Neural progenitor cell (in vitro differentiated cells): Measurements from ENCODE around the gene NEIL3. TPM values are rescaled to one million over a fixed set of nuclear protein-coding genes. Genes with fewer than 3 reads are reported as not detected.

Experiments used
- DNase-seq: peaks from one replicate; pipeline ENCODE4 v3.0.0-alpha.2; 2016; ENCODE audit warnings: low spot score
- H2AFZ ChIP-seq: fragments of 200-600 bp; sonication (generic); replicated peaks from 2 replicates; pipeline ENCODE4 v1.6.1; 2016; ENCODE audit warnings: antibody characterized with exemption
- H3F3A ChIP-seq: fragments of 200-600 bp; sonication (generic); 2 replicates; pipeline ENCODE4 v1.6.1; 2016; ENCODE audit warnings: antibody characterized with exemption, low read depth
- H3K27ac ChIP-seq: fragments of 200-600 bp; sonication (generic); 2 replicates; pipeline ENCODE4 v1.5.1; 2016; ENCODE audit warnings: mild to moderate bottlenecking
- H3K27me3 ChIP-seq: fragments of 200-600 bp; sonication (generic); 2 replicates; pipeline ENCODE4 v1.6.1; 2016; ENCODE audit warnings: mild to moderate bottlenecking, moderate library complexity
- H3K36me3 ChIP-seq: fragments of 200-600 bp; sonication (generic); 2 replicates; pipeline ENCODE4 v1.5.1; 2016
- H3K4me1 ChIP-seq: fragments of 200-600 bp; sonication (generic); 2 replicates; pipeline ENCODE4 v1.6.1; 2016; ENCODE audit warnings: mixed run types
- H3K4me2 ChIP-seq: fragments of 200-600 bp; sonication (generic); 2 replicates; pipeline ENCODE4 v1.6.1; 2016
- H3K4me3 ChIP-seq: fragments of 200-600 bp; sonication (generic); 2 replicates; pipeline ENCODE4 v1.5.1; 2016
- H3K79me2 ChIP-seq: fragments of 200-600 bp; sonication (generic); 2 replicates; pipeline ENCODE4 v1.6.1; 2016; ENCODE audit warnings: low read depth
- H3K9ac ChIP-seq: fragments of 200-600 bp; sonication (generic); 2 replicates; pipeline ENCODE4 v1.6.1; 2016
- H3K9me3 ChIP-seq: fragments of 200-600 bp; sonication (generic); 2 replicates; pipeline ENCODE4 v1.5.1; 2016; ENCODE audit warnings: low read depth
- H4K20me1 ChIP-seq: fragments of 200-600 bp; sonication (generic); 2 replicates; pipeline ENCODE4 v1.6.1; 2016; ENCODE audit warnings: low read depth
- H3K27ac Mint-ChIP-seq: 3 replicates; pipeline ENCODE4 v1.8.0; 2021; ENCODE audit warnings: mixed read lengths
- H3K27me3 Mint-ChIP-seq: 2 replicates; pipeline ENCODE4 v1.8.0; 2022; ENCODE audit warnings: low read depth, mild to moderate bottlenecking, inconsistent platforms, moderate library complexity, mixed read lengths; ENCODE audit not compliant: insufficient read depth
- H3K36me3 Mint-ChIP-seq: 3 replicates; pipeline ENCODE4 v1.8.0; 2021; ENCODE audit warnings: mixed read lengths
- H3K4me1 Mint-ChIP-seq: 3 replicates; pipeline ENCODE4 v1.8.0; 2021; ENCODE audit warnings: mixed read lengths
- H3K4me3 Mint-ChIP-seq: 3 replicates; pipeline ENCODE4 v1.8.0; 2021; ENCODE audit warnings: mild to moderate bottlenecking, moderate library complexity, mixed read lengths
- H3K9me3 Mint-ChIP-seq: 3 replicates; pipeline ENCODE4 v1.8.0; 2020; ENCODE audit warnings: mixed read lengths
- CTCF ChIP-seq: fragments of 200-600 bp; sonication (generic); IDR thresholded peaks from 2 replicates; pipeline ENCODE4 v1.5.1; 2017; ENCODE audit warnings: antibody characterized with exemption, mild to moderate bottlenecking
- EZH2 ChIP-seq: fragments of 200-600 bp; sonication (generic); IDR thresholded peaks from 2 replicates; pipeline ENCODE4 v1.6.1; 2017; ENCODE audit warnings: antibody characterized with exemption, mild to moderate bottlenecking, moderate library complexity
- EZH2phosphoT487 ChIP-seq: fragments of 200-600 bp; sonication (generic); IDR thresholded peaks from 2 replicates; pipeline ENCODE4 v1.6.1; 2017; ENCODE audit warnings: antibody characterized with exemption
- total RNA-seq: library from RNA; depleted of rRNA; stranded (reverse); fragments of >200 nt; gene quantifications from 2 replicates; pipeline ENCODE4 v1.2.3, GENCODE V29; 2015; ENCODE audit warnings: low replicate concordance

Gene NEIL3
- total RNA-seq, 1 donor from 2014 or later: 26.3 TPM

GRCh38 chr4:177271915-177272766 is 37.5 kb upstream of the NEIL3 start:
- no peak for DNase-seq
- no peaks in the 10 kb centered on the region for H3K9me3 ChIP-seq
- TF ChIP-seq CTCF (no peak), EZH2 (no peak), EZH2phosphoT487 (no peak)
- H4K20me1 ChIP-seq: no peaks in the 10 kb centered on the region
- peak overlapping the region; percentile 6 for H3K27ac Mint-ChIP-seq
- H3K27me3 Mint-ChIP-seq: no peaks in the 10 kb centered on the region
- no peak overlapping the region for H3K4me2 ChIP-seq
- H3K79me2 ChIP-seq: no peaks in the 10 kb centered on the region
- H2AFZ ChIP-seq: no peak overlapping the region
- H3K4me3 ChIP-seq: no peak overlapping the region
- no peak overlapping the region for H3K27ac ChIP-seq
- no peaks in the 10 kb centered on the region for H3F3A ChIP-seq
- H3K27me3 ChIP-seq: no peaks in the 10 kb centered on the region
- no peaks in the 10 kb centered on the region for H3K4me1 Mint-ChIP-seq
- peaks cover 4% of the 10 kb centered on the region for H3K4me1 ChIP-seq
- H3K4me3 Mint-ChIP-seq: no peak overlapping the region
- no peaks in the 10 kb centered on the region for H3K36me3 Mint-ChIP-seq
- no peaks in the 10 kb centered on the region for H3K36me3 ChIP-seq
- no peaks in the 10 kb centered on the region for H3K9me3 Mint-ChIP-seq
- H3K9ac ChIP-seq: no peak overlapping the region

- no peaks in the 10 kb centered on the region for H3K4me1 ChIP-seq
- no peak for TF ChIP-seq EZH2
- no peak for TF ChIP-seq CTCF
Observed at GRCh38 chr4:177275999-177276398, 33.7 kb upstream of the NEIL3 start.

GRCh38 chr4:177281351-177281909 is 28.2 kb upstream of the NEIL3 start:
- H3K79me2 ChIP-seq: no peaks in the 10 kb centered on the region
- TF ChIP-seq EZH2: no peak
- no peak for TF ChIP-seq CTCF
- no peak for TF ChIP-seq EZH2phosphoT487
- H3K4me2 ChIP-seq: no peak overlapping the region
- no peak overlapping the region for H3K27ac Mint-ChIP-seq
- H3K9ac ChIP-seq: no peak overlapping the region
- no peak overlapping the region for H2AFZ ChIP-seq
- no peak overlapping the region for H3K4me3 ChIP-seq
- H3K36me3 ChIP-seq: no peaks in the 10 kb centered on the region
- H3K4me1 ChIP-seq: no peaks in the 10 kb centered on the region
- no peaks in the 10 kb centered on the region for H3K4me1 Mint-ChIP-seq
- H3K36me3 Mint-ChIP-seq: no peaks in the 10 kb centered on the region
- H3K27ac ChIP-seq: no peak overlapping the region
- peaks cover 2% of the 10 kb centered on the region for H3K27me3 Mint-ChIP-seq
- H3F3A ChIP-seq: no peaks in the 10 kb centered on the region
- no peaks in the 10 kb centered on the region for H3K27me3 ChIP-seq
- H4K20me1 ChIP-seq: no peaks in the 10 kb centered on the region
- no peak for DNase-seq
- peaks cover 3% of the 10 kb centered on the region for H3K9me3 Mint-ChIP-seq
- H3K4me3 Mint-ChIP-seq: no peak overlapping the region
- H3K9me3 ChIP-seq: no peaks in the 10 kb centered on the region

More at GRCh38 chr4:177275999-177276398, 33.7 kb upstream of the NEIL3 start:
- Histone ChIP-seq H3K9ac (no peak overlapping the region), H3K36me3 (no peaks in the 10 kb centered on the region), H3K4me3 (no peak overlapping the region), H3K27ac (no peak overlapping the region), H3K79me2 (no peaks in the 10 kb centered on the region), H3K4me2 (no peak overlapping the region), H4K20me1 (no peaks in the 10 kb centered on the region), H3K27me3 (no peaks in the 10 kb centered on the region), H3F3A (no peaks in the 10 kb centered on the region), H2AFZ (no peak overlapping the region), H3K9me3 (no peaks in the 10 kb centered on the region)
- DNase-seq: no peak
- peaks cover 2% of the 10 kb centered on the region for H3K27me3 Mint-ChIP-seq
- no peak overlapping the region for H3K27ac Mint-ChIP-seq
- H3K9me3 Mint-ChIP-seq: peaks cover 3% of the 10 kb centered on the region
- H3K4me3 Mint-ChIP-seq: no peak overlapping the region
- no peaks in the 10 kb centered on the region for H3K36me3 Mint-ChIP-seq
- no peaks in the 10 kb centered on the region for H3K4me1 Mint-ChIP-seq
